ENCODE measurements around the gene CRISPLD2.

The CRISPLD2 gene

GRCh38 chr16:84879569-84880487, 60.0 kb downstream of the CRISPLD2 start:
- TF ChIP-seq CTCF (IDR thresholded peaks at IDR 0.05; ENCODE audit: low read depth, low read length), result no peak
- no peak for DNase-seq (ENCODE audit: low read depth in 2 of 2)
- H3K4me3 ChIP-seq (replicated peaks in 1 of 2; ENCODE audit: low read depth in 2 of 2, low read length in 2 of 2), result no peak overlapping the region

GRCh38 chr16:84881702-84882521, 62.1 kb downstream of the CRISPLD2 start:
- peak; percentile 87 to 91 for DNase-seq (ENCODE audit: low read depth in 2 of 2)
- no peak for TF ChIP-seq CTCF (IDR thresholded peaks at IDR 0.05; ENCODE audit: low read depth, low read length)
- no peak overlapping the region for H3K4me3 ChIP-seq (replicated peaks in 1 of 2; ENCODE audit: low read depth in 2 of 2, low read length in 2 of 2)

GRCh38 chr16:84883301-84883700, 63.5 kb downstream of the CRISPLD2 start:
- peak in 1 of 2 donors; percentile 62 for DNase-seq (ENCODE audit: low read depth in 2 of 2)
- H3K4me3 ChIP-seq (replicated peaks in 1 of 2; ENCODE audit: low read depth in 2 of 2, low read length in 2 of 2), result no peak overlapping the region
- TF ChIP-seq CTCF (IDR thresholded peaks at IDR 0.05; ENCODE audit: low read depth, low read length), result no peak

GRCh38 chr16:84884246-84884595, 64.4 kb downstream of the CRISPLD2 start:
- no peak for TF ChIP-seq CTCF (IDR thresholded peaks at IDR 0.05; ENCODE audit: low read depth, low read length)
- no peak overlapping the region for H3K4me3 ChIP-seq (replicated peaks in 1 of 2; ENCODE audit: low read depth in 2 of 2, low read length in 2 of 2)
- no peak for DNase-seq (ENCODE audit: low read depth in 2 of 2)

GRCh38 chr16:84884596-84885341, 65.0 kb downstream of the CRISPLD2 start:
- TF ChIP-seq CTCF (IDR thresholded peaks at IDR 0.05; ENCODE audit: low read depth, low read length), result no peak
- DNase-seq (ENCODE audit: low read depth in 2 of 2), result peak; percentile 27 to 44
- H3K4me3 ChIP-seq (replicated peaks in 1 of 2; ENCODE audit: low read depth in 2 of 2, low read length in 2 of 2), result no peak overlapping the region

GRCh38 chr16:84885342-84885910, 65.6 kb downstream of the CRISPLD2 start:
- no peak for TF ChIP-seq CTCF (IDR thresholded peaks at IDR 0.05; ENCODE audit: low read depth, low read length)
- peak; percentile 9 to 32 for DNase-seq (ENCODE audit: low read depth in 2 of 2)
- H3K4me3 ChIP-seq (replicated peaks in 1 of 2; ENCODE audit: low read depth in 2 of 2, low read length in 2 of 2), result no peak overlapping the region
